ENCODE measurements around the gene LGALSL. TPM values are rescaled to one million over a fixed set of nuclear protein-coding genes. Genes with fewer than 3 reads are reported as not detected.

LGALSL gene
- polyA plus RNA-seq, 4 donors, result 6.0 to 28.6 (median 25.3) TPM

DNA sequence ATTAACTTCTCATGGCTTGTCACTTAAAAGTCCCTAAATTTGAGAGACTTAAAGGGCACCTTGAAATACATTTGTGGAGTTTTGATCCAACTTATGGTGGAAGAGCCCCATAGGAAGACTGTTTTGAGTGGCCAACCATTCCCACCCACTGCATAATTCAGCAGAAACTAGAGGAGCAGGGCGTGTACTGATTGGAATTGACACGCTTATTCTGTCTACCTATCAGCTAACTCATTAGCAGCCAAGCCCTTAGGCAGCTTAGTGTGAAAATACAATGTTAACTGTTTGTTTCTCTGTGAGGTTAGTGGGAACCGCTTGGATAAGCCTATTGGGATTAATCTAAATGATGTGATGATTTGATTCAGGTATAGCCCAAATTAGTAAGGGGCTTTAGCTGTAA lies 6.4 kb downstream of the LGALSL start:
- FAIRE-seq (no peak), DNase-seq (no peak)
- peaks cover 0 to 17% (median 0%) of the 10 kb centered on the region in 3 donors for H3K4me1 ChIP-seq (ENCODE audit: control insufficient read depth in 3 of 3, insufficient read depth in 2 of 3, low read depth in 1 of 3, low read length in 2 of 3)
- H3K27me3 ChIP-seq (ENCODE audit: control insufficient read depth in 3 of 3, insufficient read depth in 3 of 3, low read length in 3 of 3), result no peaks in the 10 kb centered on the region
- H3K9me3 ChIP-seq (ENCODE audit: control insufficient read depth in 2 of 2, insufficient read depth in 1 of 2, low read depth in 1 of 2, low read length in 1 of 2), result no peaks in the 10 kb centered on the region
- peaks cover 0 to 8% (median 6%) of the 10 kb centered on the region in 3 donors for H3K36me3 ChIP-seq (ENCODE audit: control insufficient read depth in 3 of 3, insufficient read depth in 2 of 3, low read depth in 1 of 3, low read length in 3 of 3)
- H3K27ac ChIP-seq (ENCODE audit: low read depth in 1 of 3, low read length in 2 of 3), result no peak overlapping the region
- WGBS, 3 donors, result 28 to 71% (median 30%) methylated on average over 3 of the region's 3 CpGs
- H3K4me3 ChIP-seq (ENCODE audit: low read depth in 1 of 3, low read length in 3 of 3), result no peak overlapping the region

DNA sequence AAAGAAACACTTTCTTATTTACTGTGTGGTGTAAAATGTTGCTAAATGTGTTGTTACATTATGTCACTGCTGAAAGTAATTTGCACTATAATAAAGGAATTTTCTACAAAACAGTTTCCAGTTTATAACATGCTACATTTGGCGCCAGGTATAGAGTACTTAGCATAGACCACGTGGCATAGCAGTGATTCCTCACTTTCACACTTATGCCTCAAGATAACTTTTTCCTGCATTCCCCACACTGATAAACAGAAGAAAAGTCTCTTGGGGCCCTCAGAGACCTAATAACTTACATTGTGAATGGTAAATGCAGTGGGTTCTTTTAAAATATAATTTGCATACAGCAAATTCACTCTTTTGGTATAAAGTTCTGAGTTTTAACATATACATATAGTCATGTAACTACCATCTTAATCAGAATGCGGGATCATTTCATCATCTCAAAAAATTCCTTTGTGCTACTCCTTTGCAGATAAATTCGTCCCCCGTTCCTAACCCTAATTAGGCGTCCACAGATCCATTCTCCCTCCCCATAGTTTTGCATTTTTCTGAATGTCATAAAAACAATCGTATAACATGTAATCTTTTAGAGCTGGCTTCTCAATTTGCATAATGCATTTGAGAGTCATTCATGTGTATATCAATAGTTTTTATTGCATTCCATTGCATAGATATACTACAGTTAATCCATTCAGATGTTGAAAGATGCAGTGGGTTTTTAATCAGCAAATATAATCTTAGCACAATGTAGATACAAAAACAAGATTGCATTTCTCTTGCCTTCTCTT lies 7.5 kb downstream of the LGALSL start:
- no peak for DNase-seq
- FAIRE-seq, result no peak
- Histone ChIP-seq H3K27ac (ENCODE audit: low read depth in 1 of 3, low read length in 2 of 3) (no peak overlapping the region), H3K27me3 (ENCODE audit: control insufficient read depth in 3 of 3, insufficient read depth in 3 of 3, low read length in 3 of 3) (no peaks in the 10 kb centered on the region), H3K9me3 (ENCODE audit: control insufficient read depth in 2 of 2, insufficient read depth in 1 of 2, low read depth in 1 of 2, low read length in 1 of 2) (no peaks in the 10 kb centered on the region), H3K4me1 (ENCODE audit: control insufficient read depth in 3 of 3, insufficient read depth in 2 of 3, low read depth in 1 of 3, low read length in 2 of 3) (peaks cover 0 to 11% (median 0%) of the 10 kb centered on the region in 3 donors), H3K4me3 (ENCODE audit: low read depth in 1 of 3, low read length in 3 of 3) (no peak overlapping the region), H3K36me3 (ENCODE audit: control insufficient read depth in 3 of 3, insufficient read depth in 2 of 3, low read depth in 1 of 3, low read length in 3 of 3) (peaks cover 0 to 4% (median 2%) of the 10 kb centered on the region in 3 donors)
- WGBS, 3 donors, result 87 to 88% (median 87%) methylated on average over 7 of the region's 7 CpGs

DNA sequence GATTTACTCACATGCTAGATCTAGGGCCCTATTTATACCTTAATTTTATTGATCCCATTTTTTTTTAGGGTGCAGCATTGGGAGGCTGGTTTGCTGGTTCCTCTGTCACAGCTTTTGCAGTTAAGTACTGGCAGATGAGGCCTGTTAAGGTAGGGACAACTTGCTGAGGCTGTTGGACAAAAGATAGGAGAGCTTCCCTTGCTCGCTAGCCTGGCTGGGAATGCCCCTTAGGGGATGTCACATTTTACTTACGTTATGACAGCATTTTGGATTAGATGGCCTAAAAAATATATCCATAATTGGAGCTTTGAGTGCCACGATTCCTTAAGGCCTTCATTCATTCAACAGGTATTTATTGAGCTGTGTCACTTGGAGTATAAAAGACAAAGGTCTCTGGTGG lies 8.2 kb downstream of the LGALSL start:
- H3K27ac ChIP-seq (ENCODE audit: low read depth in 1 of 3, low read length in 2 of 3), result peak overlapping the region in 1 of 3 donors; percentile 55
- H3K36me3 ChIP-seq (ENCODE audit: control insufficient read depth in 3 of 3, insufficient read depth in 2 of 3, low read depth in 1 of 3, low read length in 3 of 3), result peaks cover 0 to 2% (median 1%) of the 10 kb centered on the region in 3 donors
- H3K4me3 ChIP-seq (ENCODE audit: low read depth in 1 of 3, low read length in 3 of 3), result no peak overlapping the region
- H3K4me1 ChIP-seq (ENCODE audit: control insufficient read depth in 3 of 3, insufficient read depth in 2 of 3, low read depth in 1 of 3, low read length in 2 of 3), result peaks cover 0 to 11% (median 0%) of the 10 kb centered on the region in 3 donors
- FAIRE-seq, result no peak
- WGBS, 3 donors, result 87 to 90% (median 90%) methylated on average over 3 of the region's 3 CpGs
- H3K9me3 ChIP-seq (ENCODE audit: control insufficient read depth in 2 of 2, insufficient read depth in 1 of 2, low read depth in 1 of 2, low read length in 1 of 2), result no peaks in the 10 kb centered on the region
- no peaks in the 10 kb centered on the region for H3K27me3 ChIP-seq (ENCODE audit: control insufficient read depth in 3 of 3, insufficient read depth in 3 of 3, low read length in 3 of 3)
- no peak for DNase-seq

DNA sequence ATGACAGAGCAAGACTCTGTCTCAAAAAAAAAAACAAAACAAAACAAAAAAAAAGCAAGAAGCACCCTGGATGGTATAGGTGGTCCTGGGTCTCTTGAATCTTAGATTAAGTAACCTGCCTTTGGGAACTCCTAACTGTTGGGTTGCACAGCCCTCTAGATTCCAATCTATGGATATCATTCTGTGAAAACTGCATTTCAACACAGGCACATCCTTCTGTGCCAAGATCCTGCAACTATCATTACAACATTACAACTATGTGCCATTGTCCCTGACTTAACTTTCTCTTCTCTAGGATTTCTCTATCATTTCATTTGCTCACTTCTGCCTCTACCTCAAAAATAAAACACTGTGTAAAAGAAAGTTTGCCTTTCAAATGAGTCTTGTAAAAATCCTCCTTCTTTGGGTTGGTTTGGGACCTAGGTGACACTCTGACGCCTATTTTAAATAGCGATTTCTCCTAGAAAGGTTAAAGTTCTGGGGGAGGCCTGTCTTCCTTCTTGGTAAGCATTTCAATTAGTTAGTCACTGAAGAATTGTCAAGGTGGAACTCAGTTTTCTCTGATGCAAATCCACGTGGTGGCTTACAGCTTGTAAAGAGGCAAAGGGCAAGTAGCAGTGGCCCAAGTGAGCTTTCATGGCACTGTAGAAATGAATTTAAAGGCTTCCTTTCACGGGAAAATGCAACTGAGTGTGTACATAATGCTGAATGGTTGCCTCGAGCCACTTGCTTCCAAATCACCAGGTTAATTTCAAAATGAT lies 9.2 kb downstream of the LGALSL start:
- peak in 1 of 2 donors; percentile 64 for DNase-seq

DNA sequence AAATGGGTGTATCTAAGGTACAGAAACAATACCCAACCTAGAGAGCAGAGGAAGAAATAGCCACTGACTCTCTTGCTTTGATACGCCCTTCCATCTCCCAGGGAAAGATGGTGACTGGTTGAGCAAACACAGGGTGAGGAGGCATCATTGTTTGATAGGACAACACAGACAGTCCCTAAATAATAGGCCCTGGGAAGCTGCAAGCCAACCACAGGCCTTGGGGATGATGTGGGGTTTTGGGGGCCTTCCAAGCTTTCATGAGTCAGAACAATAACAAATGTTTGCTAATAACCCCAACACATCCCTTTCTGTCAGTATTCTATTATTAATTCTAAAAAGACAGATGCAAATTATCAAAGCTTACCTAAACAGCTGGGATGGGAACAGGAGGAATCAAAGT lies 9.8 kb downstream of the LGALSL start:
- DNase-seq (no peak), FAIRE-seq (no peak)
- Histone ChIP-seq H3K4me3 (ENCODE audit: low read depth in 1 of 3, low read length in 3 of 3) (no peak overlapping the region), H3K36me3 (ENCODE audit: control insufficient read depth in 3 of 3, insufficient read depth in 2 of 3, low read depth in 1 of 3, low read length in 3 of 3) (peaks cover 0 to 2% (median 0%) of the 10 kb centered on the region in 3 donors), H3K27me3 (ENCODE audit: control insufficient read depth in 3 of 3, insufficient read depth in 3 of 3, low read length in 3 of 3) (no peaks in the 10 kb centered on the region), H3K9me3 (ENCODE audit: control insufficient read depth in 2 of 2, insufficient read depth in 1 of 2, low read depth in 1 of 2, low read length in 1 of 2) (no peaks in the 10 kb centered on the region), H3K4me1 (ENCODE audit: control insufficient read depth in 3 of 3, insufficient read depth in 2 of 3, low read depth in 1 of 3, low read length in 2 of 3) (peaks cover 0 to 11% (median 0%) of the 10 kb centered on the region in 3 donors), H3K27ac (ENCODE audit: low read depth in 1 of 3, low read length in 2 of 3) (peak overlapping the region in 1 of 3 donors; percentile 55)
- WGBS, 3 donors, result 96 to 98% (median 97%) methylated on average over 1 of the region's 1 CpG

More for the DNA sequence above, 9.2 kb downstream of the LGALSL start:
- H3K4me1 ChIP-seq (ENCODE audit: control insufficient read depth in 3 of 3, insufficient read depth in 2 of 3, low read depth in 1 of 3, low read length in 2 of 3), result peaks cover 0 to 11% (median 0%) of the 10 kb centered on the region in 3 donors
- no peaks in the 10 kb centered on the region for H3K27me3 ChIP-seq (ENCODE audit: control insufficient read depth in 3 of 3, insufficient read depth in 3 of 3, low read length in 3 of 3)
- H3K36me3 ChIP-seq (ENCODE audit: control insufficient read depth in 3 of 3, insufficient read depth in 2 of 3, low read depth in 1 of 3, low read length in 3 of 3), result peaks cover 0 to 2% (median 0%) of the 10 kb centered on the region in 3 donors
- H3K4me3 ChIP-seq (ENCODE audit: low read depth in 1 of 3, low read length in 3 of 3), result no peak overlapping the region
- FAIRE-seq, result no peak
- 50 to 73% (median 58%) methylated on average over 5 of the region's 5 CpGs for WGBS, 3 donors
- no peaks in the 10 kb centered on the region for H3K9me3 ChIP-seq (ENCODE audit: control insufficient read depth in 2 of 2, insufficient read depth in 1 of 2, low read depth in 1 of 2, low read length in 1 of 2)
- peak overlapping the region in 1 of 3 donors; percentile 55 for H3K27ac ChIP-seq (ENCODE audit: low read depth in 1 of 3, low read length in 2 of 3)

DNA sequence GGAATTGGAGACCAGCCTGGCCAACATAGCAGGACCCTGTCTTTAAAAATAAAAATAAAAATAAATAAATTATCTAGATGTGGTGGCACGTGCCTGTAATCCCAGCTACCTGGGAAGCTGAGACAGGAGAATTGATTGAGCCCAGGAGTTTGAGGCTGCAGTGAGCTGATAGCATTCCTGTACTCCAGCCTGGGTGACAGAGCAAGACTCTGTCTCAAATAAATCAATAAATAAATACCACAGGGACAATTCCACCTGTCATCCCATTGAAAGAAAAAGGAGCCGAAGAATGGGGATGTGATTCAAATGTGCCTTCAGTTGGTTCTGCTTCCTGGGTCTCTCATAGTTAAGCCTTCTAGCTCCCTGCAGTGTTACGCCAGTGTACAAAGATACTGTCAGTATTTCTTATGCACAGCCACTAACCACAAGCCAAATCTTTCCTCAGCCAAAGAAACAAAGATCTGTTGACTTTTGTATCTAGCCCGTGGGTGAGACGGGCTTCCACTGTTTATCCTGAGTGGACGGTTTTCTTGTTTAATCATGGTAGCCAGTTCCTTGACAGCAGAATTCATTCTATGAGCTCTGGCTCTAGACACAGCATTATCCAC lies 12.6 kb downstream of the LGALSL start:
- no peak for FAIRE-seq
- WGBS, 3 donors, result 77 to 84% (median 78%) methylated on average over 6 of the region's 6 CpGs

DNA sequence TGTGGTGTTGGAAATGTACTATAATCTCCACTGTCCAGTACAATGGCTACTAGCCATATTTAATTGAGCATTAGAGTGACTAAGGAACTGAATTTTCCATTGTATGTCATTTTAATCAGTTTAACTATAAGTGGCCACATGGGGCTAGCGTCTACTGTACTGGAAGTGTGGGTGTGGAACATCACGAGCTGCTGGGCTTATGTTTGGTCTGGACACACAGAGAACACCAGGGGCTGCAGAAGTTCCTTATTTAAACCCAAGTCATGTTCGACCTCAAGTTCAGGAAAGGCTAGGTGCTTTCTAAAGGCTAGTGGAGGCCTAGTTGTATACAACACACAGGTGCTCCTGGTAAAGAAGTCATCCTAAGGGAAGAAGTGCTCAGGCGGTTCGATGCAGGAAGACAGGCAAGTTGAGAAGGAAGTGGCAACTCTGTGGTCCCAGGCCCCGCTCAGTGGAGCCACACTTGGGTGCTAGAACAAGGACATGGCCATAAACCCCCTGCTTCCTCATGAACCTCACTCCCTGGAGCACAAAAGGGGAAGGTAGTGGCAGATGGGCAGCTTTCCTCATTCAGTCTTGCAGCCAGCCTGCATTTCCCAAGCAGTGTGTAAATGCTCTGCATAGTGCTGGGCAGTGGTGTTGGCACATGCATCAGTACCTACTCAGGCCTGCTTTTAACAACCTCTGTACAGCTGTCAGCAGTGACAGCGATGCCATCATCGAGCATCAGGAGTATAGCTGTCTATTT lies 13.3 kb downstream of the LGALSL start:
- Histone ChIP-seq H3K27me3 (ENCODE audit: control insufficient read depth in 3 of 3, insufficient read depth in 3 of 3, low read length in 3 of 3) (no peaks in the 10 kb centered on the region), H3K4me1 (ENCODE audit: control insufficient read depth in 3 of 3, insufficient read depth in 2 of 3, low read depth in 1 of 3, low read length in 2 of 3) (peaks cover 0 to 33% (median 4%) of the 10 kb centered on the region in 3 donors), H3K4me3 (ENCODE audit: low read depth in 1 of 3, low read length in 3 of 3) (no peak overlapping the region), H3K36me3 (ENCODE audit: control insufficient read depth in 3 of 3, insufficient read depth in 2 of 3, low read depth in 1 of 3, low read length in 3 of 3) (no peaks in the 10 kb centered on the region), H3K27ac (ENCODE audit: low read depth in 1 of 3, low read length in 2 of 3) (no peak overlapping the region), H3K9me3 (ENCODE audit: control insufficient read depth in 2 of 2, insufficient read depth in 1 of 2, low read depth in 1 of 2, low read length in 1 of 2) (no peaks in the 10 kb centered on the region)
- 77 to 91% (median 88%) methylated on average over 8 of the region's 8 CpGs for WGBS, 3 donors
- FAIRE-seq (no peak), DNase-seq (no peak)

More for the DNA sequence above, 12.6 kb downstream of the LGALSL start:
- no peaks in the 10 kb centered on the region for H3K27me3 ChIP-seq (ENCODE audit: control insufficient read depth in 3 of 3, insufficient read depth in 3 of 3, low read length in 3 of 3)
- no peak for DNase-seq
- H3K27ac ChIP-seq (ENCODE audit: low read depth in 1 of 3, low read length in 2 of 3), result no peak overlapping the region
- H3K4me3 ChIP-seq (ENCODE audit: low read depth in 1 of 3, low read length in 3 of 3), result no peak overlapping the region
- no peaks in the 10 kb centered on the region for H3K36me3 ChIP-seq (ENCODE audit: control insufficient read depth in 3 of 3, insufficient read depth in 2 of 3, low read depth in 1 of 3, low read length in 3 of 3)
- H3K4me1 ChIP-seq (ENCODE audit: control insufficient read depth in 3 of 3, insufficient read depth in 2 of 3, low read depth in 1 of 3, low read length in 2 of 3), result peaks cover 0 to 27% (median 0%) of the 10 kb centered on the region in 3 donors
- no peaks in the 10 kb centered on the region for H3K9me3 ChIP-seq (ENCODE audit: control insufficient read depth in 2 of 2, insufficient read depth in 1 of 2, low read depth in 1 of 2, low read length in 1 of 2)

DNA sequence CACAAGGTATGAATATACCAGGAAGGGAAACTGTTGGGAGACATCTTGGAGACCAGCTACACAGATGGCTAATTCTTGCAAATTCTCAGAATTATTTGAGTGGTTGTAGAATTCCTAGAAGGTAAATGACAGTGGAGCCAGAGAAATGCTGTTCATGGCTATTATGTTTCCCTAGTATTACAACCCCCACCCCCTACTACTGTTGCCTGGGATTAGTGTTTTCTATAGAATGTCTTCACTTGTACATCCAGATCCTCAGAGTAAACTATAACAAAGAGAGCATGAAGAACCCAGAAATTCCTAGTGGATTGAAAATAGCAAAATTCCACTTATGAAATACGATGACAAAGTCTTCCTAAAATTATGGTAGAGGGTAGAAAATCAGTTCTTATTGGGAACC lies 15.3 kb downstream of the LGALSL start:
- no peaks in the 10 kb centered on the region for H3K9me3 ChIP-seq (ENCODE audit: control insufficient read depth in 2 of 2, insufficient read depth in 1 of 2, low read depth in 1 of 2, low read length in 1 of 2)
- FAIRE-seq (no peak), DNase-seq (no peak)
- no peaks in the 10 kb centered on the region for H3K27me3 ChIP-seq (ENCODE audit: control insufficient read depth in 3 of 3, insufficient read depth in 3 of 3, low read length in 3 of 3)
- no peaks in the 10 kb centered on the region for H3K36me3 ChIP-seq (ENCODE audit: control insufficient read depth in 3 of 3, insufficient read depth in 2 of 3, low read depth in 1 of 3, low read length in 3 of 3)
- no peak overlapping the region for H3K27ac ChIP-seq (ENCODE audit: low read depth in 1 of 3, low read length in 2 of 3)
- H3K4me3 ChIP-seq (ENCODE audit: low read depth in 1 of 3, low read length in 3 of 3), result no peak overlapping the region
- 82 to 85% (median 84%) methylated on average over 1 of the region's 1 CpG for WGBS, 3 donors
- H3K4me1 ChIP-seq (ENCODE audit: control insufficient read depth in 3 of 3, insufficient read depth in 2 of 3, low read depth in 1 of 3, low read length in 2 of 3), result peaks cover 0 to 29% (median 4%) of the 10 kb centered on the region in 3 donors
